ENCODE measurements around the gene HLA-DRA.

DNA sequence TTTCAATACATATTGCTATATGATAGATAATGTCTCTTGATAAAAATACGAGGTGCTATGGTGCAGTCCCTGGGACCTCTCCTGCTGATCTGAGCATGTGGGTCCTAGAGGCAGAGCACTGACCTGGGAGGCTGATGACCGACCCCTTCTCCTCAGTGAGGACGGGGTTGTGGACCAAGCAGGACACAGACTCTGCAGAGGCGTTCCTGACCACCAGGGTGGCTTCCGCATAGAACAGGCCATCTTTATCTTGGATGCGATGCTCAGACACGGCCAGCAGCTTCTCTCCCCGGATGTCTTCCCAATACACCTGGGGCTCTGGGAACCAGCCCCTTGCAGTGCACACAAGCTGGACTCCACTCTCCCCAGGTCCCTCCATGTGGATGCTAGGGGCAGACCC lies 36.9 kb upstream of the HLA-DRA start:
- no peak for TF ChIP-seq POLR2A (IDR thresholded peaks at IDR 0.05)
- TF ChIP-seq, protein P1, sequence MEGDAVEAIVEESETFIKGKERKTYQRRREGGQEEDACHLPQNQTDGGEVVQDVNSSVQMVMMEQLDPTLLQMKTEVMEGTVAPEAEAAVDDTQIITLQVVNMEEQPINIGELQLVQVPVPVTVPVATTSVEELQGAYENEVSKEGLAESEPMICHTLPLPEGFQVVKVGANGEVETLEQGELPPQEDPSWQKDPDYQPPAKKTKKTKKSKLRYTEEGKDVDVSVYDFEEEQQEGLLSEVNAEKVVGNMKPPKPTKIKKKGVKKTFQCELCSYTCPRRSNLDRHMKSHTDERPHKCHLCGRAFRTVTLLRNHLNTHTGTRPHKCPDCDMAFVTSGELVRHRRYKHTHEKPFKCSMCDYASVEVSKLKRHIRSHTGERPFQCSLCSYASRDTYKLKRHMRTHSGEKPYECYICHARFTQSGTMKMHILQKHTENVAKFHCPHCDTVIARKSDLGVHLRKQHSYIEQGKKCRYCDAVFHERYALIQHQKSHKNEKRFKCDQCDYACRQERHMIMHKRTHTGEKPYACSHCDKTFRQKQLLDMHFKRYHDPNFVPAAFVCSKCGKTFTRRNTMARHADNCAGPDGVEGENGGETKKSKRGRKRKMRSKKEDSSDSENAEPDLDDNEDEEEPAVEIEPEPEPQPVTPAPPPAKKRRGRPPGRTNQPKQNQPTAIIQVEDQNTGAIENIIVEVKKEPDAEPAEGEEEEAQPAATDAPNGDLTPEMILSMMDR (IDR thresholded peaks at IDR 0.05): no peak
